ENCODE measurements around the gene BCL2.

The BCL2 gene

DNA sequence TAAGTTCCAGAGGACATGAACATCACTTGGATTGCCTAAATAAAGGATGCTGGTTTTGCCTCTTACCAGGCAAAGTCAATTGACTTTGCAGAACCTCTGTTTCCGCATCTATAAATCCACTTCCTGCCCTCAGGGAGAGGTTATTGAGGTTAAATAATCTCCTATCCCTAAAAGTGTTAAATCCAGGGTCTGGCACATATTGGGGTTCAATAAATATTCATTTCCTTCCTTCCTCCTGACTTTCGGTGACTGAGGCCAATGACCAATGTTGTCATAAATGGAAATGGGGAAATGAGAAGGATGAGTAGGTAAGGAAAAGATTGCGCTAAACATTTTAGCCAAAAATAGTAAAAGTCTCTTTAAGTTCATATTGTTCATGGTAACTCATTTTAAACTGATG lies 16.0 kb downstream of the BCL2 start:
- no peaks in the 10 kb centered on the region for H3K36me3 ChIP-seq (ENCODE audit: control insufficient read depth, insufficient read depth, low read length)
- H3K4me1 ChIP-seq (ENCODE audit: control insufficient read depth, insufficient read depth, low read length) = no peaks in the 10 kb centered on the region
- H3K9me3 ChIP-seq (ENCODE audit: control insufficient read depth, insufficient read depth, low read length) = no peaks in the 10 kb centered on the region
- H3K27me3 ChIP-seq (ENCODE audit: control insufficient read depth, insufficient read depth, low read length) = no peaks in the 10 kb centered on the region
- no peak overlapping the region for H3K4me3 ChIP-seq (ENCODE audit: low read depth, low read length)
- H3K9ac ChIP-seq (ENCODE audit: low read depth, low read length) = no peak overlapping the region

DNA sequence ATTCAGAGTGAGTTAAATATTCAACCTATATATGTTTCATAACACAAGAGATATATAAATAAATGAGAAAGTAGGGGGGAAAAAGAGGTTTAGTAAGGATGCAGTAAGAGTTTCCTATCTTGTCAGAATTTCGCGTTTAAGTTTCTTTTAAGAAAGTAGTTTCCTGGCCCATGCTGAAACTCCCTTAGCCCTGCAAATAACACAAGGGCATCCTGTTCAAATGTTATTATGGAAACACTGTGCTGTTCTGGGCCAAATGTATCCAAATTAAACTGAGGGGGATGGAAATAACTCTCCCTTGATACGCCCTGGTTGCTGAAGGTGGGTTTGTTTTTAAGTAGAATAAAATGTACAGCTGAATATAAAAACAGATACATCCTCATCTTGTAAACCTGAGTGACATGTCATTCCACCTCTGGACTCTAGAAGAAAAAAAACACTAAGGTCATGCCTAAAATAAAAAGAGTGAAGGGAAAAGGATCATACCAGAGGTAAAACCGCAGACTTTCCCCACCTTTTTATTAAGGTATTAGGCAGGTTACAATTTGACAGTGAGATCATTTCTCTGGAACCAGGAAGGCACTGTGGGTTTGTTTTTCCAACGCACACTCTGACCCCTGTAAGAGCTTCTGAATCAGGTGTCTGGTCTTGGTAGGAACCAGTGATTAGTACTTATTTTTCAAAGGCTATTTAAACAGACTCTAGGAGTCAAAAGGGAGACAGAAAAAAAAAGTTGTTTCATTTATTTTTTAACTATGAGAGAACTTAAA lies 16.7 kb downstream of the BCL2 start:
- no peak overlapping the region for H3K4me3 ChIP-seq (ENCODE audit: low read depth, low read length)
- no peaks in the 10 kb centered on the region for H3K27me3 ChIP-seq (ENCODE audit: control insufficient read depth, insufficient read depth, low read length)
- H3K9me3 ChIP-seq (ENCODE audit: control insufficient read depth, insufficient read depth, low read length) = no peaks in the 10 kb centered on the region
- H3K4me1 ChIP-seq (ENCODE audit: control insufficient read depth, insufficient read depth, low read length) = no peaks in the 10 kb centered on the region
- H3K9ac ChIP-seq (ENCODE audit: low read depth, low read length) = no peak overlapping the region
- H3K36me3 ChIP-seq (ENCODE audit: control insufficient read depth, insufficient read depth, low read length) = no peaks in the 10 kb centered on the region

DNA sequence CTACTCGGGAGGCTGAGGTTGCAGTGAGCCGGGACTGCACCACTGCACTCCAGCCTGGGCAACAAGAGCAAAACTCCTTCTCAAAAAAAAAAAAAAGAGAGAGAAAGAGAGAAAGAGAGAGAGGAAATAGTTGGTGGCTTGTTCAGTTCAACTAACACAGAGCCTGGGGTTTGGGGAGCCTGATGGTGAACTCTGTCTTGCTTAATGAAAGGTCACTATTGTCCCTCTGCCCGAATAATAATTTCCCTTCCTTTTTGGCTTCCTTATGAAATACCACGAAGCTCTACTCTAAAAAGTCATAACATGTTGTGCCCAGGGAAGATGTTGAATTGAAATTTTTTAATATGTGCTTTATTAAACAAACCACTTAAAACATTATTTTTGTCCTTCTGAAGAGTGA lies 17.3 kb downstream of the BCL2 start:
- Histone ChIP-seq H3K4me1 (ENCODE audit: control insufficient read depth, insufficient read depth, low read length) (no peaks in the 10 kb centered on the region), H3K9ac (ENCODE audit: low read depth, low read length) (no peak overlapping the region), H3K27me3 (ENCODE audit: control insufficient read depth, insufficient read depth, low read length) (no peaks in the 10 kb centered on the region), H3K4me3 (ENCODE audit: low read depth, low read length) (no peak overlapping the region), H3K36me3 (ENCODE audit: control insufficient read depth, insufficient read depth, low read length) (no peaks in the 10 kb centered on the region), H3K9me3 (ENCODE audit: control insufficient read depth, insufficient read depth, low read length) (no peaks in the 10 kb centered on the region)

DNA sequence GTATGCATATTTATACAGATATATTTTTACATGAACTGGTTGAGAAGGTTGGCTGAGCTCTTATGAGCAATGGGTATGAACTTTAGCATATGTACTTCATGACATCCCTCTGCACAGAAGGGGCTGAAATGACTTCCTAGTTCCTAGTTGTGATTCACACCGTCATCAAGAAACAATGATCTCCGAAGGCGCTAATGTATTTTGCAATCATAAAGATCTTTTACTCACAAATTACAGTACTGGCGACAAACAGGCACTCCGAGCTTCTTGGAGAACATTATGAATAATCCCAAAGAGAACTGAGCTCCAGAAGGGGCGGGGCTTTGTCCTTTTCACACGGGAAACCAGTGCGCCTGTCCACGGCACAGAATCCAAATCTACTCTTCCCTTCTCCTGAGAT lies 18.1 kb downstream of the BCL2 start:
- no peaks in the 10 kb centered on the region for H3K27me3 ChIP-seq (ENCODE audit: control insufficient read depth, insufficient read depth, low read length)
- no peaks in the 10 kb centered on the region for H3K36me3 ChIP-seq (ENCODE audit: control insufficient read depth, insufficient read depth, low read length)
- H3K9ac ChIP-seq (ENCODE audit: low read depth, low read length) = no peak overlapping the region
- no peaks in the 10 kb centered on the region for H3K4me1 ChIP-seq (ENCODE audit: control insufficient read depth, insufficient read depth, low read length)
- no peak overlapping the region for H3K4me3 ChIP-seq (ENCODE audit: low read depth, low read length)
- H3K9me3 ChIP-seq (ENCODE audit: control insufficient read depth, insufficient read depth, low read length) = no peaks in the 10 kb centered on the region

DNA sequence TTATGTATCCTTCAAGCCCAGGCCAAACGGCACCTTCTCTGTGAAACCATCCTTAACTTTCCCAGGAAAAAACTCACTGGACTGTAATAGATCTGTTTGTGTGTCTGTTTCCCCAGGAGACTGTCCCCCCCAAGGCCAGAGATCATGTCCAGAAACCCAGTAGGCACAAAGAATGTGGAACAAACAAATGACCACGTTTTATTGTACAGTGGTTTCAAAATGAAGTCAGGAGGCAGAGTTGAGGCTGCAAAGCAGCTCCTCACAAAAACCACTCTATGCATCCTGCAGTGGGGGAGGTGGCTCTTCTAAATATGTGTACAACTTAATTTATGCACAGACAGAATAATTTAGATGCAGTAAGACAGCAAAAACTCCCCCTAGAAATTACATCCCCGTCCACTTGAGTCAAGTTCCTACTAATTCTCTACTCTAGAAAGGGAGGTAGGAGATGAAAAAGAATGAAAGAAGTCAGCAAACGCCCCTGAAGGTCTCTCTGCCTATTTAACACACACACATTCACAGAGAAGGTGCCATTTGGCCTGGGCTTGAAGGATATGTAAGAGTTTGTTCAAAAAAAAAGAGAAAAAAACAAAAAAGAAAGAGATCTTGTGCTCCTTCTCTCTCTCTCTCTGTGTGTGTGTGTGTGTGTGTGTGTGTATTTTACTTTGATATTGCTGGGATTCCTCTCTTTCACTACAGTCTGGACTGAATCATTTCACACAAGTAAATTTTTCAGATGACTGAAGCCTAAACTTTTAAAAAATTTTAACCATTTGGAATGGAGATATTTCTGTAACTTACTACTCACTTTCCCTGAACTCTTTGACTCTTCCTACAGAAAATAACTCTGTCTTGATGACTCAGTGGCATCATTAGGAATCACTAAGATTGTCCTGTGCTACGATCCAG lies 19.5 kb downstream of the BCL2 start:
- Histone ChIP-seq H3K36me3 (ENCODE audit: control insufficient read depth, insufficient read depth, low read length) (no peaks in the 10 kb centered on the region), H3K9ac (ENCODE audit: low read depth, low read length) (no peak overlapping the region), H3K4me3 (ENCODE audit: low read depth, low read length) (no peak overlapping the region), H3K27me3 (ENCODE audit: control insufficient read depth, insufficient read depth, low read length) (no peaks in the 10 kb centered on the region), H3K9me3 (ENCODE audit: control insufficient read depth, insufficient read depth, low read length) (no peaks in the 10 kb centered on the region), H3K4me1 (ENCODE audit: control insufficient read depth, insufficient read depth, low read length) (no peaks in the 10 kb centered on the region)

DNA sequence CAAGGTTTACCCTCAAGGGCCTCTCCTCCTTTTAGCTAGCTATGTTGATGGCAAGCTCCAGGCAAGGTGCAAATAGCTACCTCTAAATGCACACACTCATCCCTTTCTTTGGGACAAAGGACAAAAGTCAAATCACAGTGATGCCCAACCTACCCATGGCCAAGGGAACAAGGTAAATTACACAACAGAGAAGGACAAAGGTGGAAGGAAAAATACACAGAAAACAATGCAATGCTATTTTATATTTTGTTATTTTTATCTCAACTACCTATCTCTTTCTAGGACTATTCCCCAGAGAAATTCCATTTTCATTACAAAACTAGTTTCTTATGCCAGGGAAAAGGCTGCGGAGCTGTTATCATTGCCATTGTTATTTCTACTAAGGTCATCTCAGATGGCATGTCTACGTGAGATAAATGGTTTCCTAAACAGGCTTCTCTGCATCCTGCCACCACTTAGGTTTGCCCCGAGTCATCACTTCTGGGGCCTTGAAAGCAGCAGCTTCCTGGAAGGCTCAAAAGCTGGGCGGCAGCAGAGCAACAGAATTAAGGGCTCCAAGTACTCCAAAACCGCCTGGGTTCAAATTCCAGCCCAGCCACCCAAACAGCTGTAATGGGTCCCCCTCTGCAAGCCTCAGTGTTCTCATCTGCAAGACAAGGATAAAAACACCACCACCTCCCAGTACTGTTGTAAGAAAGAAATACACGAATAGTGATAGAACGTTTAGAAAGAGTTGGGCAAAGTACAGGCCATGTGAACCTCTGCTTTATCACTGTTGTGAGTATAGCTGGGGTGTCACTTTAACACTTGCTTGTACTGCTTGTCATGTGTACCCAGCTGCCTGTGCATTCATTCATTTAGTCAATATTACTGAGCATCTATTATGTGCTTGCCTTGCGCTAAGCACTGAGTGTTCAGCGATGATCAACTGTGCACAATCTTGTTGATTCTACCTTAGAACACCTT lies 20.9 kb downstream of the BCL2 start:
- Histone ChIP-seq H3K36me3 (ENCODE audit: control insufficient read depth, insufficient read depth, low read length) (no peaks in the 10 kb centered on the region), H3K4me1 (ENCODE audit: control insufficient read depth, insufficient read depth, low read length) (no peaks in the 10 kb centered on the region), H3K4me3 (ENCODE audit: low read depth, low read length) (no peak overlapping the region), H3K9me3 (ENCODE audit: control insufficient read depth, insufficient read depth, low read length) (no peaks in the 10 kb centered on the region), H3K27me3 (ENCODE audit: control insufficient read depth, insufficient read depth, low read length) (no peaks in the 10 kb centered on the region), H3K9ac (ENCODE audit: low read depth, low read length) (no peak overlapping the region)

DNA sequence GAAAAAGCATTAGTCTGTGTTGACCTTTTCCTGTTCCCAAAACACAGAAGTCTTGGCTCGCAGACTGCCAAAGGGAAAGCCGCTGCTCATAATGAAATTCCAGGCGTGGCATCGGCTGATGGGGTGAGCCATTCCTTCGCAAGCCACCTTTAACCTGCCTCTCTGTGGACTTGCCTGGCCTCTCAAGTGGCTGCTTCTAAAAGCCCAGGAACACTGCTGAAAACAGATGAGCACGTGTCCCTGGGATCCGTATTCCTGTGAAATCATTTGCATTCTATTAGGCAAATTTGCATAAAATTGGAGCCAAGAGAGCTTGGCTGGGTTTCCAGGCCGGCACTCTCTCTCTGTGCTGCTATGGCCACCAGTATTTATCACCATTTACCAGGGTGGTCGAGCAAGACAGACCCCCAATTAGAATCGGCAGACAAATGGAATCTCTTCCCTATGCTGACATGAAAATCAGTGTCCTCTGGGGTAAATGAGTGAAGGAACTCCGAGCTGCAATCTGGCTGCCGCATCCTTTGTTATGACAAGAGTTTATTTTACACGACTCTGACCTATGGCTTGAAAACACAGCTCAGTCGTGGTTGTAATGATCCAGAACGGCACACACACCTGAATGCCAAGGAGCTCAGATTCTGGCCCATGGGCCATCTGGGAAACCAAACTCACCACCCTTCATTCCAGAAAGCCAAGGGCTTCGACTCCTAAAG lies 21.7 kb downstream of the BCL2 start:
- Histone ChIP-seq H3K36me3 (ENCODE audit: control insufficient read depth, insufficient read depth, low read length) (no peaks in the 10 kb centered on the region), H3K27me3 (ENCODE audit: control insufficient read depth, insufficient read depth, low read length) (no peaks in the 10 kb centered on the region), H3K9me3 (ENCODE audit: control insufficient read depth, insufficient read depth, low read length) (no peaks in the 10 kb centered on the region), H3K9ac (ENCODE audit: low read depth, low read length) (no peak overlapping the region), H3K4me1 (ENCODE audit: control insufficient read depth, insufficient read depth, low read length) (no peaks in the 10 kb centered on the region), H3K4me3 (ENCODE audit: low read depth, low read length) (no peak overlapping the region)

DNA sequence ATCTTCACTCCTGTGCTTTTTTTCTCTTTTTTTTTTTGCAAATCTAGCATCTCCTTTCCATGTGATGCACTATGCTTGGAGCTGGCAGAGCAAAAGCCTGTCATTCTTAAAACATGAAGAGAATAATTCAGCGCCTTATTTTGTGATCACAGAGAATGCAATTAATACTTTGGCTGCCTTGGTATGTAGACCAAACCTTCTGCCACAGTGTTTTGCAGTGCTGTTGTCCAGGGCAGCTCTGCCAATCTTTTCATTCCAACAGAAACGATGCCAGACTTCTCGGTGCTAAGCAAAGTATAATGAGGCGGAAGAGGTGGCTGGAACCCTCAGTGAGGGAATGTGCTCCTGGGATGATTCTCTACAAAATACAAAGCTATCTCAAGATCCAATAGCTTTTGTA lies 25.6 kb downstream of the BCL2 start:
- Histone ChIP-seq H3K36me3 (ENCODE audit: control insufficient read depth, insufficient read depth, low read length) (no peaks in the 10 kb centered on the region), H3K9ac (ENCODE audit: low read depth, low read length) (no peak overlapping the region), H3K4me1 (ENCODE audit: control insufficient read depth, insufficient read depth, low read length) (no peaks in the 10 kb centered on the region), H3K4me3 (ENCODE audit: low read depth, low read length) (no peak overlapping the region), H3K9me3 (ENCODE audit: control insufficient read depth, insufficient read depth, low read length) (no peaks in the 10 kb centered on the region), H3K27me3 (ENCODE audit: control insufficient read depth, insufficient read depth, low read length) (no peaks in the 10 kb centered on the region)

DNA sequence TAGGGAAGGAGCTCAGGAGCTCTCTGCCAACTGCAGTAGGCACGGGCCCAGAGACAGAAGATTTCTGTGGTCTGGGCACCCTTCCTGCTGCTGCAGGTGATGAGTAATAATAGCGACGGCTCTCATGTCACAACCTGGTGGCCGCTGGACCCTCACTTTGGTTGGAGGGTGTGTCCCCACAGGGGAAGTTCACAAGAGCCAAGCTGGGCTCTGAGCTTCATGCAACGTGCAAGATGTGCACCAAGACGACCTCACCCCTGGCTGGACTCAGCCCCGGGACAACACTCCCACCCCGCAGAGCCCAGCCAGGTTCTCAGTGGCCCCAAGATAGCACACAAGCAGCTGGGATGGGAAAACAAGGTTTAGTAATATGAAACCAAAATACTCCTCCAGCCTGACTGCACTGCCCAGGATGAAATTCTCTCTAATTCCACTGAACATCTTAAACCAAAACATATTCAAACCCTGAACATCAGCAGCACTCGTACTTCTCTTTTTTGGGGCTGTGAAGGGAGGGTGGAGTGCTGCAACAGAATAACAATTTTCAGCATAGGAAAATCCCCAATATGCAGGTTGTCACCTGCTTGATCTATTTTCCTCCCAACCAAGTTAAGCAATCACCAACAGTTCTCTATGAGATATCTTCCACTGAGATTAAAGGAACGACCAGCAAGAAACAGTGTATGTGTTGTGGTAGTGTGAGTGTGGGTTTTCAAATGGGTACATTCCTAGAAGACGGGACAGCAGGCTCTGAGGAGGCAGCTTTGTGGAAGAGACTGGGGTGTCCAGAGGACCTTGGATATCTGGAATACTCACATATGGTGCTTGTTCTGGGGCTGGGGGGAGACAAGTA lies 26.5 kb downstream of the BCL2 start:
- Histone ChIP-seq H3K4me1 (ENCODE audit: control insufficient read depth, insufficient read depth, low read length) (no peaks in the 10 kb centered on the region), H3K27me3 (ENCODE audit: control insufficient read depth, insufficient read depth, low read length) (no peaks in the 10 kb centered on the region), H3K9ac (ENCODE audit: low read depth, low read length) (no peak overlapping the region), H3K9me3 (ENCODE audit: control insufficient read depth, insufficient read depth, low read length) (no peaks in the 10 kb centered on the region), H3K36me3 (ENCODE audit: control insufficient read depth, insufficient read depth, low read length) (no peaks in the 10 kb centered on the region), H3K4me3 (ENCODE audit: low read depth, low read length) (no peak overlapping the region)

DNA sequence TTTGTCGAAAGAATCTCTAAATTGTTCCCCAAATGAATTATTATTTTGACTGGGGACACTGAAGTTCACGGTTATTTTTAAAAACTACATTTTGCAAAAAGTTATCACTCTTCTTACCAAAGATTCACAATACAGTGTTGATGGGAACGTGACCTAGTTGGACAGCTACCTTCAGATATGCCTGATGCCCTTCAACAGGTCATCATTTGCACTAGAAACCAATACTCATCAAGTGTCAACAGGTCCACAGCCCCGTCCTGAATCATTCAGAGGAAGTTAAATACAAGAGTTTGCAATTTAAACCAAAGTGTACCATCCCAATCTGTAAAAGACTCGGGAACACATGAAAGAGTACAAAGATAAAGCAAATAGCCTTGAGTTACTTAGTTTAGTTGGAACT lies 28.3 kb downstream of the BCL2 start:
- Histone ChIP-seq H3K4me3 (ENCODE audit: low read depth, low read length) (no peak overlapping the region), H3K4me1 (ENCODE audit: control insufficient read depth, insufficient read depth, low read length) (no peaks in the 10 kb centered on the region), H3K9ac (ENCODE audit: low read depth, low read length) (no peak overlapping the region), H3K36me3 (ENCODE audit: control insufficient read depth, insufficient read depth, low read length) (no peaks in the 10 kb centered on the region), H3K9me3 (ENCODE audit: control insufficient read depth, insufficient read depth, low read length) (no peaks in the 10 kb centered on the region), H3K27me3 (ENCODE audit: control insufficient read depth, insufficient read depth, low read length) (no peaks in the 10 kb centered on the region)
